Activated naive CD4-positive, alpha-beta T cell treated with anti-CD3 and anti-CD28 coated beads, Interleukin-2, amount 50 U/mL, for 16 hours (primary cell): ENCODE measurements around the gene ROR2.

ENCODE experiments used
- DNase-seq: peaks from one replicate; pipeline ENCODE4 v3.0.0-alpha.2; 2020

The ROR2 gene

DNA sequence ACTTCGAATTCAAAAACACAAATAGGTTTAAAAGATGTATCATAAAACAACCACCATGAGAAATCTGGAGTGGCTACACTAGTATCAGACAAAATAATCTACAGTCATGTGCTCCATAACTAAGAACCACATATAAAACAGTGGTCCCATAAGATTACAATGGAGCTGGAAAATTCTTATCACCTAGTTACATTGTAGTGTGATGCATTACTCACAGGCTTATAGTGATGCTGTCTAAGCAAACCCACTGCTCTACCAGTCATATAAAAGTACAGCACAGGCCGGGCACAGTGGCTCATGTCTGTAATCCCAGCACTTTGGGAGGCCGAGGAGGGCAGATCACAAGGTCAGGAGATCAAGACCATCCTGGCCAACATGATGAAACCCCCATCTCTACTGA, 160.1 kb downstream of the ROR2 start:
- DNase-seq = no peak

DNA sequence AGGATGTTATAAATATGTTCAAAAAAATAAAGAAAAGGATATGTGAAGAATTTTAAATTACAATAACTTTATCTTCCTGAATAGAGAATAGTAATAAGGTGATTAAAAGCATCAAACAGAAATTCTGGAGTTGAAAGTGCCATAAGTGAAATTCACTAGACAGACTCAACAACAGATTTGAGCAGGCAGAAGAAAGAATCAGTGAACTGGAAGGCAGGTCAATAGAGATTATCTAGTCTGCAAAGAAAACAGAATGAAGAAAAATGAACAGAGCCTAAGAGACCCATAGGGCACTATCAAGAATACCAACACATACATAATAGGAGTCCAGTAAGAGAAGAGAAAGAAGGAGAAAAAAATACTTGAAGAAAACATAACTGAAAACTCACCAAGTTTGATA, 162.1 kb downstream of the ROR2 start:
- no peak for DNase-seq

DNA sequence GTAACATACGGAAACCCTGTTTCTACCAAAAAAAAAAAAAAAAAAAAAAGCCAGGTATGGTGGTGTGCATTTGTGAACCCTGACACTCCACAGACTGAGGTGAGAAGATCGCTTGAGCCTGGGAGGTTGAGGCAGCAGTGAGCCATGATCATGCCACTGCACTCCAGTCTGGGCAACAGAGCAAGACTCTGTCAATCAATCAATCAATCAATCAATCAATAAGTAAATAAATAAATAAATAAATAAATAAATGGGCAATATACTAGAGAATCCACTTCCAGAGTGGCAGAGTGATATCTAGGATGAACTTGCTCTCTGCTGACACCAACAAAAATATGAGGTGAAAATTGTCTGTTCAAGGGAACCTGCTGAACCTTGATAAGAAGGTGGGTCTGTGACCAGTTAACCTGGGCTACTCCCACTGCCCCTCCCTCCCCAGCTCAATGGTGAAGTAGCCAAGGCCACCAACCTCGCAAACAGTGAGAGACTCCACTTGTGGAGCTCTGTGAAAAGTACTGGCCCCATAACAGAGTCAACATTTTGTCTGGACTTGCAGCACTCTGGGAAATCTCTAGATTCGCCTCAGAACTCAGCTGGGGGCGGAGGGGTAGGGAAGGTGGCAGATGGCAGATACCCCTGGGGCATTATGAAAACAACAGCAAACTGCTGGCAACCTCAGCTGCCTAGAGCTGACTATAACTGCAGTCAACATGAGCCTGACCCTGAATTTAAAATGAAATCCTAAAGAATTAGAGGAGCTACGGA, 163.7 kb downstream of the ROR2 start:
- DNase-seq = no peak

DNA sequence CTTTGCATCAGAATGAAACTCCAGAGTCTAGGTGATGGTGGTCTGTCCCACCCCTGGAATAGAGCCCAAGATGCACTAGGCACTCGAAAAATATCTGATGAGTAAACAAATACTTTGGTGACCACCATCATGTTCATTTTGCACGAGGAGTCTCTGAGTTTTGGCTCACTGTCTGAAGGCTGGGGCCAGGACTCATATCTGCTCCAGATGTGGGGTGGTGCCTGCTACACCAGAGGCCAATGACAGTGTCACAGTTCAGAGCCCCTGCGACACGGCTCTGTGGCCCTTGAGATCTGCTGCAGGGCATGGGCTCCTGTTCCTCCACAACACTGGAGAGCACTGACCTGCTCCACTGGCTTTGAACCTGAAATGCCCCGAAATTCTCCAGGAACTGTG, 164.6 kb downstream of the ROR2 start:
- no peak for DNase-seq

DNA sequence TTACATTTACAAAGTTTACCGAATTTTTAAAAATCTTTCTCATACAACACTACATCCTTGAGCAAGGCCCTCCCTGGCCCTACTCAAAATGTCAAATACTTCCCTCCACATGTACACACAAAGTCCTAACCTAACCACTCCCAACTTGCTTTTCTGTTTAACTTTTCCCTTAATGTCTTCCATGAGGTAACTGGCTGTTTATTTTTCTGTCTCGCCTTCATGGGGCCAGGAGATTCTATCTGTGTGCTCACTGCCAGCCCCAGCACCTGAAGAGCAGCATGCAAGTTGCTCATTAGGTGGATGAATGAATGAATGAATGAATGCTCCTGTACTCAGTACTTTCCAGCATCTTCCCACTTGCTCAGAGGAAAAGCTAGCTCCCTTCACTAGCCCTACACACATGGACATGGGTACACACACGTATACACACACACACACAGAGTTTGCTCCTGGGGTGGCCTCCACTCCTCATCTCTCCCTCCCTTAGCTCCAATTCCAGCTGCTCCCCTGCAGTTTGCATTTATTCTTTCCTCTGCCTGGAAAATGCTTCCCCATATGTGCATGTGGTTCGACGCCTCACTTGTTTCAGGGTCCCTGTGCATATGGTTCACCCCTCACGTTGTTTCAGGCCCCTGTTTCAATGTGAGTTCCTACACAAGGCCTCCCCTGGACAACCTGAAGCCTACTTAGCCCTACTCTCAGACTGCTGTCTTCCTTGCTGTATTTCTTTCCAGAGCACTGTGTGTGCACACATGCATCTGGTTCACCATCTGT, 165.2 kb downstream of the ROR2 start:
- DNase-seq = no peak

DNA sequence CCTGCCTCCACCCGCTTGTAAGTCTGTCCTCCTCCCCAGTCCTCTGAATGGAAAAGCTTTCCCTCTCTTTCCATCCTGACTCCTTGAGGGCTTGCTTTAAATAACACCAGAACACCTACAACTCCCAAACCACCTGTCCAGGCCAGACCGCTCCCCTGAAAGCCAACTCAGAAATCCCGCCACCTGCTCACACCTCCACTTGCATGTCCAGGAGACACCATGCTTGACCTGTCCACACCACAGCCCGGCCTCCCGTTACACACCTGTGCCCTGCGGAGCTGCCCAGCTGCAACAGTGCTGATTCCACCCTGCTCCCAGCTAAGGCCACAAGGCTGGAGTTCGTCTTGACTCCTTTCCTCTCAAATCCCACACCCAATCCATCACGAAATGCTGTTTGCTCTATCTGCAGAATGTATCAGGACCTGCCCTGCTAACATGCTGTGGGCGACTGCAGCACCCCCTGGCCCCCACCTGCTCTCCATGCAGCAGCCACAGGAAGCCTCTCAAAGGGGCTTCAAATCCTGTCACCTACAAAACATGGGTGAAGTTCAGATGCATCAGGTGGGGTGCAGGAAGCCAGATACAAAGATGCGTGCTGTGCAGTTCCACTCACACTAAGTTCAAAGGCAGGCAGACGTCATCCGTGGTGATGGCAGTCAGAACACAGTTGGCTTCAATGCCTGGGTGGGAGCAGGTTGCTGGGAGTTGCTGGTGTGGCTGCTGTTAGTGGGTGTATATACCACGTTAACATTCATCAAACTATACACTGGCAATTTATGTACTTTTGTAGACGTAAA, 166.0 kb downstream of the ROR2 start:
- DNase-seq = no peak

DNA sequence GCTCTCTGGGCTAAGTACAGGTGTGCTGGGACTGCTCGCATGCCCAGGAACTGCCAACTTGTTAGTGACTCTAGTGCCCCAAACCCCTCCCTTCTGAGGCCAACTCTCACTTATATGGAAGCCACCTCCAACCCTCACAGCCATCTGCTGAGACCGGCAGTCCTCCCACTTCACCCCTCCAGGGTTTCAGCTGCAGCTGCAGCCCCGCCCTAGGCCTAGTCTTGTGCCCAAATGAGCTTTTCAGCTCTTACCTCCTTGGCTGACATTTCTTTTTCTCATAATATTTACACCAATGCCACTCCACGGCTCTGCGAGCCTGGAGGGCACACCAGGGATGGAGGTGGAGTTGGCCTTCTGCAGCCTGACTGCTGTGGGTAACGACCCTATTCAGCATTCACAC, 166.6 kb downstream of the ROR2 start:
- DNase-seq = no peak

DNA sequence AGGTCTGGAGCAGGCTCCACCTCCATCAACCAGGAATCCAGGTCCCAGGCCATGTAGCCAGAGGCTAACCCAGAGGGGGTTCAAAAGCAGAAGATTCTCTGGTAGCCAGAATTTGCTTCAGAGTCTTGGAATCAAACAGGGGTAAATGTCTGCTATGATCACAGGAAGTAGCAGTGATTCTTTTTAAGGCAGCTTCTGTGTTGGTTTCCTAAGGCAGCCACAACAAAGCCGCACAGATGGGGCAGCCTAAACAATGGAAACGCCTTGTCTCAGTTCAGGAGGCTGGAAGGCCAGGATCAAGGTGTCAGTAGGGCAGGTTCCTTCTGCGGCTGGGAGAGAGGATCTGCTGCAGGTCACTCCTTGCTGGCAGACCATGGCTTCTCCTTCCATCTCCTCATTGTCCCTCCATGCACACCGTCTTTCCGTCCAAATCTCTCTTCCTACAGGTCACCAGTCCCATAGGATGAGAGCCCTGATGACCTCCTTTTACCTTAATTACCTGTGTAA, 167.3 kb downstream of the ROR2 start:
- DNase-seq = no peak

DNA sequence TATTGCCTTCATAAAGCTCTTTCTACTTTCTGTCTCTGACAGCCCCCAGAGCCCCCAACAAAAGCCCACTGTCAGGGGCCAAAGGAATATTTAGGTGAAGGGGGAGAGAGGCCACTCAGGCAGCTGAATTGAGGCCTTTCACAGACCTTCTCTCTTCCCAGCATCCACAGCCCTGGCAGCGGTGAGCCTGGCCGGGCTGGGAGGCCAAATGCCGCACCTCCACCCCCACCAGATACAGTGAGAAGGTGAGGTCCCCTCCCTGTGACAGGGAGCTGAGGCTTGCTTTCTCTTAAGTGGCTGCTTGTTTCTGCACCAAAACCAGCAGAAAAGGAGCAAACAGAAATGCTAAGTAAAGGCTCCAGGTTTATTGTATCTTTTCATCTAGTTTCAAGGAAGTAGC, 168.1 kb downstream of the ROR2 start:
- no peak for DNase-seq

DNA sequence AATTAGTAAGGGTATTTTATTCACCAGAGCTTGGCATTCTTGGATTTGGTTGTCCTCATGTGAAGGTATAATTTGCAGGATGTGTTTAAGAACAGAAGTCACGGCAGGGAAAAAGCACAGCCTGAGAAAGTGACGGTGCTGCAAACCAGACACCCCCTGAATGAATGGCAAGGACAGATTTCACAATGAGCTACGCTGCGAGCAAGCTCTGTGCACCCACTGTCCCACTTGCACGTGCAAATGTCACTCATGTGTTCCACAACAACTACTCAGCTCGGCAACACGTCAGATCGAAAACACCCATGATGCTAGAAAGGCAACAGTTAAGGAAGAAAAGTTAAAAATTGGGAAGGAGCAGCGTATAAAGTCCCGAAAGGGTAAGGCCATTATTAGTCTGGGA, 168.9 kb downstream of the ROR2 start:
- no peak for DNase-seq

DNA sequence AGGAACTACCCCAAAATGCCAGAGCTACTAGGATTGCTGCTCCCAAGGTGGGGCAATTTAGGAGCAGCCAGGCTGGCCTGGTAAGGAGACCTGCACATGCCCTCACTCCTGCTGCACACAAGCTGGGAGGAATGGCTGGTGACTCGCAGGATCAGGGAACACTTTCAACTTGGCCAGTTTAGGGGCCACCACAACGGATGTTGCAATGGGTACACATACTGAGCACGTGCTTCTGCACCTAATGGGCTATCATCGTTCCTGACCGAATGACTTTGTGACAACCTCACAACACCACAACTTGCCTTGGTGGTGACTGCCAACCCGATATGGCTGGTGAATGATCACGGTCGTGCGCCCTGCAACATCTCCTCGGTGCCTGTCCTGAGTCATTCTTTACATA, 172.0 kb downstream of the ROR2 start:
- DNase-seq = no peak

DNA sequence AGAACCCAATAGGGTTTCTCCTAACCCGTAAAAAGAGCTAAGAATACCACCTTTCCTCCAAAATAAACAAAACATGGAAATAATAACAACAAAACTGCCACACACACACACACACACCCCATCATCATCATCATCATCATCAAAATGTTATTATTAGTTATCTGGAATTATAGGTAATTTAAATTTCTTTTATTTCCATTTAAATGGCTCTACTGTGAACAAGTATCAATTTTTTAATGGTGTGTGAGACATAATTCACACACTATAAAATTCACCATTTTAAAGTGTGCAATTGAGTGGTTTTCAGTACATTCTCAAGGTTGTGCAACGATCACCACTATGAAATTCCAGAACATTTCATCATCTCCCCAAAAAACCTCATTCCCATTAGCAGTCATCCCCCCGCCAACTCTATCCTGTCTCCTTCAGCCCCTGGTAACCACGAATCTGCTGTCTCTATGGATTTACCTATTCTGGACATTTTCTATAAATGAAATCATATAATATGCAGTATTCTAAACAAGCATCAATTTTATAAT, 172.7 kb downstream of the ROR2 start:
- no peak for DNase-seq

DNA sequence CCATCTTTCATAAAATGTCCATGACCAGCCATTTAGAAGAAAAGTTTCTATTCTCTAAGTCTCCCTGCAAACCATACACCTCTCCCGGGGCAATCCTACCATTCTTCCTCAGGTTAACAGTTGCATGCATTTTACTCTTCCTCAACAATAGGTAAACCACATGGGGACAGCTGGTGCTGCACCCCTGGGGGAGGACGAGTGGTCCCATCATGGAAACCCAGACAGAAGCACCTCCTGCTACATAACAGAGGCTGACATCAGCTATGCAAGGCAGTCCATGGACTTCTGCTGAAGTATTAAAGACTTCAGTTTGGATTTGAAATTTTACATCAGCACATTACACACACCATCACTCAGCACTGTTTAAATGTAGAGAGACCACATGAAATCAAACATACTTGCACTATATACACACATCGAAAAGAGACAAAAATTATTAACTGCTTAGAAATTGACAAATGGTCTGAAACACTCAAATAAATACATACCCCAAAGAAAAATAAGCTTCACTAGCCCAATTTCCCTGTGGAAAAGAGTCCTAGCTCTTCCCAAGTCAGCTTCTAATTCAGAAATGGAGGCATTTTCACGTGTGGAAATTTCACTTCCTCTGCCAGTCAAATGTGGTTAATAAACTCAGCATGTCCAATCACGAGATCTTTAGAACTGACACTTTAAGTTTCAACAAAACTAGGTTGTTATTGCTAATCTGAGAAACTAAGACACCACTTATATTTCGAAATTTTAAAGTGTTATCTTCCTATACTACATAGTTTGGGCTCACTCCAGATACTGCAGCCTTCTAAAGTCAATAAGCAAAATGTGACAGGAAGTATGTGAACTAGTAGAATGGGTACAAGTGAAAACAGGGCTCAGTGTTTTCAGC, 173.4 kb downstream of the ROR2 start:
- no peak for DNase-seq

DNA sequence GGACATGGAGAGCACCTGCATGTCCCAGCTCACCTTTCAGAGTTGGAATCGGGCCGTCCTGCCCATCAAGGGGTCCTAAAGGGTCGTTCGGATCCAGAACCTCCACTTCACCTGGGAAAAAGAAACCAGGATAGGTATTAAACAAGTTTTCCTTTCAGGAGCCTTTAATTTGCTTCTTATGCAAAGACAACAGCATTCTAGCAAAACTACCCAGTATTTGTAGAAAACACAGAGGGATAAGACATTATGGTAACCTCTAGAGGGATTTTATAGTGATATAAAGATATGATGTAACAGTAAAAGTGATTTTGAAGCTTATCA, 174.4 kb downstream of the ROR2 start:
- no peak for DNase-seq

DNA sequence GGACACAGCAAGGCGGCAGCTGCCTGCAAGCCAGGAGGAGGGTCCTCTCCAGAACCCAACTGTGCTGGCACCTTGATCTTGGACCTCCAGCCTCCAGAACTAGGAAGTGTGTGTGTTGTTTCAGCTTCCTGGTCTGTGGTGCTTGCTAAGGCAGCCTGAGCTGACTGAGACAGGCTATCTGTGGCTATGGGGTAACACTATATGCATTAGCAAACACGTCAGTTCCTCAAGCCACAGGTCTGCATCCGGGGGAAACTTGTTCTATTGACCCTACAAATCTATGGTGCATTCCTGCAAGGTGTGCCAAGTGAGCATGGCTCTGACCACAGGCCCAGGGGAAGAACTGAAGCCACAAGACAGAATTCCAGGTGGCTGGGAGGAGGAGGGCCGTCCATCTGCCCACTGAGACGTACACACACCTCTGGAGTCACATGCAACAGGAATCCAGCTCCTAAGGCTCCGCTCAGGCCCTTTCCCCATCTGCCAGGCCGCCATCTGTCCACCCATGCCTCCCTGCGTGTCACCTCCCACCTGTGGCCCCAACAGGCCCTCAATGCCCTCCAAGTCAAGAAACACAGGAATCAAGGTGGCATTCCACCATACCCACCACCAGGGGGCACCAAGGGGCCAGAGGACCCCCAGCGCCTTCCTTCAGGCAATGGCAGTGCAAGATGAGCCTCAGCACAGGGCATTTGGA, 174.9 kb downstream of the ROR2 start:
- peak; percentile 56 for DNase-seq

DNA sequence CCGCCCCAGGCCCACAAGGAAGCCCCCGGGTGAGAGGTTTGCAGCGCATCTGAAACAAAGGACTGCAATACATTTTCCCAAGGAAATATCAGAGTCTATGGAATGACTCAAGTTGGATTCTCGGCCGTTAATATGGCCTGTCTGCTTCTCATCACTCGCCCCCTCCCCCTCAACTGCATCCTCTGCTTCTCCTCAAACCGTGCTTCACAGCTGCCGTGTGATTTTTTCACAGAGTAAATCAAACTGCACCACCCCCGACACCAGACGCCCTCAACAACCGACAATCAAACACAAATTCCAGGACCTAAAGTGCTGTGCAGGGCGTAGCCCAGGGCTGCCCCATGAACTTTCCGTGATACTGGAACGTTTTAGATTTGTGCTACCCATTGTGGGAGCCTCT, 176.9 kb downstream of the ROR2 start:
- DNase-seq = no peak

DNA sequence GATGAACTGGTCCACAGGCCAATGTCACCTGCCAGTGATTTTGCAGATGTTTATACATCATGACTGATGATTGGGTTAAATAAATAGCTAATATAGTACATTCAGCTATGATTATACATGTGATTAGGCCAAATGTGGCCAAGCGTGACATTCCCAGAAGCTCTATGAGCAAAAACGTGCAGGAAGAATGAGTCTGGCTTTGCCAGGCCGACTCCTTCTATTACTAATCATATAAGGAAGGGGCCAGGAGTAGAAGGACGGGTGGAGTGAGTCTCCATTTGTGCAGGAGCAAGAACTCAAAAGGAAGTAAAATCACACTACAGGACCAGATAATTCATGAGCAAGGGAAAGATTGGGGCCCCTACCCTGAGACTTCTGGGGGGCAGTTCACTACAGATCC, 178.2 kb downstream of the ROR2 start:
- no peak for DNase-seq

DNA sequence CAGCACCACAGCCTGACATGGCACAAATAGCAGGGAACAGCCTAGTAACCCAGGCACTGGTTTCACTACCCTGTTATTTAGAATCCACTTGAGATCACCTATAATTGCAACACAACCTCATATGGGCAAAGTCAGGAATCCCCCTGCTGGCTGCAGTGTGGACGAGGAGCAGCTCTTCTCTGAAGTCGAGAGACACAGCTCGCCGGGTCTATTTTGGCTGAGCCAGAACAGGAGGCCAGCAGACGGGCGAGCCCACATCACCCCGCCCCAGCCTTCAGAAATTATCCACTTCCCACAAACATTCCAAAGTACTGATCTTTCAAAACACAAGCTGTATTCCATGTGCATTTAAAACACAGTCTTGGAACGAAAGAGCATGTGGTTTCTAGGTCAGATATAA, 179.0 kb downstream of the ROR2 start:
- DNase-seq = no peak

DNA sequence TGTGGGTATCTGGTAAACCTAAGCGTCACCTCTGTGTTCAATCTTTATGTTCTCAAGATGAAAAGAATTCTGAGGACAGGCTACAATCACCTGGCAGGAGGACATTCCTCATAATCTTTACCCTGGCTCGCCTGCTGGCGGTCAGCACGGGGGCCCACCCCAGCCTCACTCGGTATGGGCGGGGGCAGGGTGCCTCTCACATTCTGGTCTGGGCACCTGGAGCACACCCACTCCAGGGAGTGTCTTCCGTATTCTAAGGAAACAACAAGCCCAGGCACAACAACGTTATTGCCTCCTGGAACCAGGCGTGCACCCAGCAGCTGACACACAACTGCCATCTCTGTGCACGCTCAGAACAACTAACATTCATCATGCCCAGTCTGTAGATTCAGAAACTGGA, 179.8 kb downstream of the ROR2 start:
- DNase-seq = no peak

DNA sequence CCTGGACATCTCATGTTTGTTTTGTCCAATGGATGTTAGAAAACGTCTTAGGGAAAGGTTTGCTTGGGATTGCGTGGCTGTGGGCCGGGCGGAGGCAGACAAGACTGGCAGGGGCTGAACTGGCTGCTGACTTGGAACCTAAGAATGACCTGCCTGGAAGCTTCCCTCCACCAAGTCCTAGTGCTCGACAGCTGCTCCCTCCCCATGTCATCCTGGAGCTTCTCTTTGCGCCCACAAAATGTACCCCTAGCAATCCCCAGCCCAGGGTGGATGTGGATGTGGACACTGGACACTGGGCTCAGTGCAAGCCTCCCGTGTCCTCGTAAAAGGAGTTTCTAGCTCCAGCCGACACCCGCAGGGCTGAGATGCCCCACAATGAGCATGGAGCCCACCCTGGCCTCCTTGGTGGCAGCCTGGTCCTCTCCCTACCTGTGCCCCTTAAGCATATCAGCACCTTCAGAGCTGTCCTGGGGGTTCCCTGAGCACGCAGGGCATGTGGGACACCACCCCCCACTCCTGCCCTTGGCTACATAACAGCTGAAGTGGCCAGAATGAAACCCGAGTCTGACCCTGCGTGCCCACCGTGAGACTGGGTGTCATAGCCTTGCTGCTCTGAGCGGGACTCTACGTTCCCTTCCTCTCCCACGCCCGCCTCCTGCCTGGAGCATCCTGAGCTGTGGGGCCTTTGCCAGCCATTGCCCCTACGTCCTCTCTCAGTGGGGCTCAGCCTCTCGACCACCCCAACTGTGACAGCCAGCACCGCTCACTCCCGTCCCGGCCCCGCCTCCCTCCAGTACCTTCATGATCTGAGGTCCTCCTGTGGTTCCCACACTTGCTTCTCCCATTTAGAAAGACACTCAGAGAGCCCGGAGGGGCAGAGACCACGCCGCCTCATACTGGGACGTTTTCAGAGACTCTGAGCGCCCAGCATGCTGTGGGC, 180.8 kb downstream of the ROR2 start:
- DNase-seq = no peak

DNA sequence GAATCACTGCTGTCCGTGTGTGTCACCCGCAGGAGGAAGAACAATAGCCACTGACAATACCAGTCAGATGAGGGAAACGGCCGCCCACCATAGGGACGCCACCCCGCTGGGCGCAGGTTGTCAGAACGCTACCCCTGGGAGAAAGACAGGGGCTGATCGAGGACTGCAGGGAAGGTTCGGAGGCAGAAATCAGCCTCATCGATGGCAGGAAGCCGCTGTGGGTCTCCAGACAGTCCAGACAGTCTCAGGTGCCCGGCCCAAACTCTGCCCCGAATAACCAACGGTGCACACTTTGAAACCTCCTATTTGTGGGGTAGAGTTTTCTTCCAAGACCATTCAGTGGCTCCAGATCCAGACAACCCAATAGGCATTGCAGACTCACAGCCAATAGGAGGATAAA, 181.5 kb downstream of the ROR2 start:
- no peak for DNase-seq
